ENCODE data around the gene FAM156B. TPM values are rescaled to one million over a fixed set of nuclear protein-coding genes. Genes with fewer than 3 reads are reported as not detected.
"Not testable (repeated sequence)": the region's sequence is repeated elsewhere in the genome, so short reads cannot be mapped to it uniquely, and the experiment has no call there.

Gene FAM156B
- total RNA-seq, 2 experiments from 2014 or later = 9.2 to 13.0 TPM

DNA sequence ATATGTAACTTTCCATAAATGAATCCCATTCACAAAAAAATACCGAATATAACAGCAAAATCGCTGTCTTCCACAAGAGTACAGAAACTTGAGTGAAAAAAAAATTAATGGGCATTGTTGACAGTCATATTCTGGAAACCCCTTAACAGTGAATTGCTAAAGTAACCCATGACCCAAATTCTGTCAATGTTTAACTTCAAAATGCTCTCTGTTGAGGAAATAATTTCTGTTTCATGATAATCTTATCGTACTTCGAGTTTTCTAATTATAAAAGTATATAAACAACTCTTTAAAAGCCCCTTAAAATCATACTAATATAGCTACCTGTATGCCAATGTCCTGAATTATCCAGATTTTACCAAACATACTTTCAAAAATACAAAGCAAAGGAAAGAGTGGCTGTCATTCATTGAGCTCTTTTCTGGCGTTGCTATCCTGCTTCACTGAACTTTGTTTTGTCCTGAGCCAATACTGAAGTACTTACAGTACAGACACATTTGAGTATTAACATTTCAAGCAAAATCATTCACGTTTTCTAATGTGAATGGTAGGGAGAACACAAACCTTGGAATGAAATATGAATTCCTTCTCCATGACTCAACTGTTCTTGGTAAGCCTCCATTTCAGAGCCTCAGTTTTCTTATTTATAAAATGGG is 31.7 kb upstream of the FAM156B start:
- TF ChIP-seq, protein P1, sequence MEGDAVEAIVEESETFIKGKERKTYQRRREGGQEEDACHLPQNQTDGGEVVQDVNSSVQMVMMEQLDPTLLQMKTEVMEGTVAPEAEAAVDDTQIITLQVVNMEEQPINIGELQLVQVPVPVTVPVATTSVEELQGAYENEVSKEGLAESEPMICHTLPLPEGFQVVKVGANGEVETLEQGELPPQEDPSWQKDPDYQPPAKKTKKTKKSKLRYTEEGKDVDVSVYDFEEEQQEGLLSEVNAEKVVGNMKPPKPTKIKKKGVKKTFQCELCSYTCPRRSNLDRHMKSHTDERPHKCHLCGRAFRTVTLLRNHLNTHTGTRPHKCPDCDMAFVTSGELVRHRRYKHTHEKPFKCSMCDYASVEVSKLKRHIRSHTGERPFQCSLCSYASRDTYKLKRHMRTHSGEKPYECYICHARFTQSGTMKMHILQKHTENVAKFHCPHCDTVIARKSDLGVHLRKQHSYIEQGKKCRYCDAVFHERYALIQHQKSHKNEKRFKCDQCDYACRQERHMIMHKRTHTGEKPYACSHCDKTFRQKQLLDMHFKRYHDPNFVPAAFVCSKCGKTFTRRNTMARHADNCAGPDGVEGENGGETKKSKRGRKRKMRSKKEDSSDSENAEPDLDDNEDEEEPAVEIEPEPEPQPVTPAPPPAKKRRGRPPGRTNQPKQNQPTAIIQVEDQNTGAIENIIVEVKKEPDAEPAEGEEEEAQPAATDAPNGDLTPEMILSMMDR (IDR thresholded peaks at IDR 0.05) = no peak
- peaks cover 4% of the 10 kb centered on the region for H3K27me3 Mint-ChIP-seq
- DNase-seq (no peak), ATAC-seq (ENCODE audit: poor library complexity) (no peak)
- CTCF ChIA-PET = no interaction called here
- H3K27ac ChIP-seq (ENCODE audit: low read depth in 1 of 2, low read length in 2 of 2) = no peak overlapping the region
- no peaks in the 10 kb centered on the region for H3K36me3 Mint-ChIP-seq (ENCODE audit: low read depth)
- intact Hi-C loops (cut with DNase I, micrococcal nuclease) = no loop called here
- H3K4me3 Mint-ChIP-seq = no peak overlapping the region
- no peaks in the 10 kb centered on the region for H3K4me1 Mint-ChIP-seq (ENCODE audit: low read depth)
- H3K27ac Mint-ChIP-seq = no peak overlapping the region
- no peak overlapping the region for H3K4me3 ChIP-seq (ENCODE audit: low read length)
- no peaks in the 10 kb centered on the region for H3K9me3 Mint-ChIP-seq
- no peaks in the 10 kb centered on the region for H3K9me3 ChIP-seq (ENCODE audit: control insufficient read depth in 1 of 2, insufficient read depth in 1 of 2, low read length in 2 of 2)
- no peaks in the 10 kb centered on the region for H3K4me1 ChIP-seq (ENCODE audit: insufficient read depth, low read length)
- POLR2A ChIA-PET = no interaction called here
- peaks cover 0 to 5% of the 10 kb centered on the region in 2 experiments for H3K27me3 ChIP-seq (ENCODE audit: control insufficient read depth in 1 of 2, insufficient read depth in 2 of 2, low read length in 2 of 2)
- no peaks in the 10 kb centered on the region for H3K36me3 ChIP-seq (ENCODE audit: insufficient read depth, low read length)

DNA sequence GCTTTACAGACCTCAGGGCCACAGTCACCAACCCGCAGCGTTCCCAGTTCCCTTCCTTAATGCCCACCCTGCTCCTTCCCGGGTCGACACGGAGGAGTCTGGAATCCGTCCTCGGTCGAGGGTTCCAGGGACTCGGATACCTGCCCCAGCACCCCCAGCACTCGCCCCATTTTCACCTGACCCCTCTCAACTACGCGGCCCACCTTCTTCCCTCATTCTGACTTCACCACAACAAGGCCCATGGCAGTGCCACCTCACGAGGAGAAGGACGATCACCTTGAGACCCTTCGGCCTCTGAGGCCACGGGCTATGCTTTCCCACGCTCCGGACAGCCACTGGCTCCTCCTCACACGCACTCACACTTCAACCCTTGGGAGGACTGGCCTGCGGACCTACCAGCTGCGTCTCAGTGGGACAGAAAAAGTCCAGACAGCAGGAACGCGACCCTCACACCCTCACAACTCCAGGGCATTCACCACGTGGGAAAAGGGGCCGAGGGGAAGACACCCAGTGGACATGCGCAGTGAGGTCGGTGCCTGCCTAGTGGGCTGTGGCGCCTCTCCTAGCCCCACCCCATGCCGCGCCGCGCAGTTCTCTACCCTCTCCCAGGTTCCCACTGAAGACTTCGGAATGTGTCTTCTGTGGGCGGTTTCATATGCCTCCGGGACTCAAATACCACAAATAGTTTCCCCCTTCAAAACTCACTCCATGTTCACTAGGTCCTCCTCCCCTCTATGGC is 29.4 kb upstream of the FAM156B start, which contains the start of gene XAGE3:
XAGE3 (minus strand) TSS at position 474 of the 739 bp plus-strand sequence. CDS start 950 bp downstream, outside the sequence.
- Mint-ChIP-seq H3K27ac (no peak within 1 kb of the TSS), H3K9me3 (no peaks in the 10 kb centered on the region), H3K27me3 (peaks cover 4% of the 10 kb centered on the region), H3K4me1 (ENCODE audit: low read depth) (no peaks in the 10 kb centered on the region), H3K36me3 (ENCODE audit: low read depth) (no peaks in the 10 kb centered on the region), H3K4me3 (no peak within 1 kb of the TSS)
- Histone ChIP-seq H3K27me3 (ENCODE audit: control insufficient read depth in 1 of 2, insufficient read depth in 2 of 2, low read length in 2 of 2) (no peaks in the 10 kb centered on the region), H3K4me1 (ENCODE audit: insufficient read depth, low read length) (no peaks in the 10 kb centered on the region), H3K9me3 (ENCODE audit: control insufficient read depth in 1 of 2, insufficient read depth in 1 of 2, low read length in 2 of 2) (no peaks in the 10 kb centered on the region), H3K36me3 (ENCODE audit: insufficient read depth, low read length) (no peaks in the 10 kb centered on the region), H3K27ac (ENCODE audit: low read depth in 1 of 2, low read length in 2 of 2) (no peak within 1 kb of the TSS), H3K4me3 (ENCODE audit: low read length) (no peak within 1 kb of the TSS)
- intact Hi-C loops (cut with DNase I, micrococcal nuclease) = no loop called here
- TF ChIP-seq, protein P1 (IDR thresholded peaks at IDR 0.05) = no peak
- POLR2A ChIA-PET = no interaction called here
- no peak for ATAC-seq (ENCODE audit: poor library complexity)
- CTCF ChIA-PET = no interaction called here
- DNase-seq = no peak

DNA sequence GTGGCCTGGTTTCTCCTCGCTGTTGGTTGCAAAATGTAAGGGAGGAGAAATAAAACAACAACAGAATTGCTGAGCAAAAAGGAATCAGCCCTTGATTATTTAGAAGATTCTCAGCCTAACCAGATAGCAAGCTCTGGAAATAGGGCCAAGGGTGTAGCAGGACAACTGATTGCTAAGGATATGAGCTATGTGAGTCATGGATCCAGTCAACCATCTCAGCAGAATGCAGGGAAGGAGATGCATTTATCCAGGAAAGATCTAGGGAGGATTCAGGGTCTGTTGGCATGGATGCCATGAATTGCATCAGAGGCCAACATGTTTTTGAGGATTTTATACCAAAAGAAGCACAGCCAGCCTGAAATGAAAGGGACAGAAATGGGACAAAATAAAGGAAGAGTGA is 27.1 kb upstream of the FAM156B start:
- DNase-seq (no peak), ATAC-seq (ENCODE audit: poor library complexity) (no peak)
- TF ChIP-seq, protein P1 (IDR thresholded peaks at IDR 0.05) = no peak
- H3K9me3 Mint-ChIP-seq = no peaks in the 10 kb centered on the region
- H3K27me3 Mint-ChIP-seq = peaks cover 4% of the 10 kb centered on the region
- ChIA-PET CTCF (no interaction called here), POLR2A (no interaction called here)
- Histone ChIP-seq H3K36me3 (ENCODE audit: insufficient read depth, low read length) (no peaks in the 10 kb centered on the region), H3K27ac (ENCODE audit: low read depth in 1 of 2, low read length in 2 of 2) (no peak overlapping the region), H3K4me3 (ENCODE audit: low read length) (no peak overlapping the region), H3K4me1 (ENCODE audit: insufficient read depth, low read length) (no peaks in the 10 kb centered on the region), H3K9me3 (ENCODE audit: control insufficient read depth in 1 of 2, insufficient read depth in 1 of 2, low read length in 2 of 2) (no peaks in the 10 kb centered on the region), H3K27me3 (ENCODE audit: control insufficient read depth in 1 of 2, insufficient read depth in 2 of 2, low read length in 2 of 2) (no peaks in the 10 kb centered on the region)
- no peaks in the 10 kb centered on the region for H3K36me3 Mint-ChIP-seq (ENCODE audit: low read depth)
- H3K4me1 Mint-ChIP-seq (ENCODE audit: low read depth) = no peaks in the 10 kb centered on the region
- no peak overlapping the region for H3K27ac Mint-ChIP-seq
- no peak overlapping the region for H3K4me3 Mint-ChIP-seq
- intact Hi-C loops (cut with DNase I, micrococcal nuclease) = no loop called here

DNA sequence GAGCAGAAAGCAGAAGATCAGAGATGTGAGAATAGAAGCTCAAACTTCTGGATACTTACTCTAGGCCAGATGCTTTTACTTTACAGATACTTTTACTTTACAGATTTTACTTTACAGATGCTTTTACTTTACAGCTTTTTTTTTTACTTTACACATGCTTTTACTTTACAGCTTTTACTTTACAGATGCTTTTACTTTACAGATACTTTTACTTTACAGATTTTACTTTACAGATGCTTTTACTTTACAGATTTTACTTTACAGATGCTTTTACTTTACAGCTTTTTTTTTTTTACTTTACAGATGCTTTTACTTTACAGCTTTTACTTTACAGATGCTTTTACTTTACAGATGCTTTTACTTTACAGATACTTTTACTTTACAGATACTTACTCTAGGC is 23.3 kb upstream of the FAM156B start:
- intact Hi-C loops (cut with DNase I, micrococcal nuclease); H3K4me3 ChIP-seq (ENCODE audit: low read length); H3K27ac Mint-ChIP-seq; ATAC-seq (ENCODE audit: poor library complexity); H3K36me3 Mint-ChIP-seq (ENCODE audit: low read depth); DNase-seq; H3K9me3 Mint-ChIP-seq; H3K4me3 Mint-ChIP-seq; H3K4me1 ChIP-seq (ENCODE audit: insufficient read depth, low read length); H3K36me3 ChIP-seq (ENCODE audit: insufficient read depth, low read length); CTCF ChIA-PET; H3K9me3 ChIP-seq (ENCODE audit: control insufficient read depth in 1 of 2, insufficient read depth in 1 of 2, low read length in 2 of 2); H3K27me3 Mint-ChIP-seq; H3K27me3 ChIP-seq (ENCODE audit: control insufficient read depth in 1 of 2, insufficient read depth in 2 of 2, low read length in 2 of 2); H3K4me1 Mint-ChIP-seq (ENCODE audit: low read depth); POLR2A ChIA-PET; H3K27ac ChIP-seq (ENCODE audit: low read depth in 1 of 2, low read length in 2 of 2): not testable (repeated sequence)
